KG1 (cell line): ENCODE data around the gene PARD6B.
A peak's percentile ranks its signal among the peaks of the same experiment; 100 is the strongest.
"Not testable (repeated sequence)": the region's sequence is repeated elsewhere in the genome, so short reads cannot be mapped to it uniquely, and the experiment has no call there.

Experiments
- DNase-seq: peaks from one replicate; lab custom pipeline; 2025; lab: John Stamatoyannopoulos, UW

Gene PARD6B

DNA sequence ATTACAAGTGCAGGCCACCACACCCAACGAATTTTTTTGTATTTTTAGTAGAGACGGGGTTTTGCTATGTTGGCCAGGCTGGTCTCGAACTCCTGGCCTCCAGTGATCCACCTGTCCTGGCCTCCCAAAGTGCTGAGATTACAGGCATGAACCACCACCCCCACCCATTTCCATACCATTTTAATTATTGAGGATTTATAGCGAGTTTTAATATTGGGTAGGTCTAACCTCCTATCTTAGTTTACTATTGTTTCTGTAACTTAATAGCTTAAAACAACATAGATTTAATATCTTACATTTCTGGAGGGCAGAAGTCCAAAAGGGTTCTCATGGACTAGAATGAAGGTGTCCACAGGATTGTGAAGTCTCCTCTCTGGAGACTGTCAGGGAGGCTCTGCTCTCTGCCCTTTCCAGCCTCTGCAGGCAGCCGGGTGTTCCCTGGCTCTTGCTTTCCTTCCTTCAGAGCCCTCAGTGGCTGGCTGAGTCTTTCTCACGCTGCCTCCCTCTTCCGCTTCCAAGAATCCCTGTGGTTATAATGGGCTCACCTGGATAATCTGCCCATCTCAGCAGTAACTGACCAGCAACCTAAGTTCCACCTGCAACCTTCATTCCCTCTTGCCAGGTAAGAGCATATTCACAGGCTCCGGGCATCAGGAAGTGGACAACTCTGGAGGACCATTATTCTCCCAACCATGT is 44.9 kb downstream of the PARD6B start:
- DNase-seq, result no peak

DNA sequence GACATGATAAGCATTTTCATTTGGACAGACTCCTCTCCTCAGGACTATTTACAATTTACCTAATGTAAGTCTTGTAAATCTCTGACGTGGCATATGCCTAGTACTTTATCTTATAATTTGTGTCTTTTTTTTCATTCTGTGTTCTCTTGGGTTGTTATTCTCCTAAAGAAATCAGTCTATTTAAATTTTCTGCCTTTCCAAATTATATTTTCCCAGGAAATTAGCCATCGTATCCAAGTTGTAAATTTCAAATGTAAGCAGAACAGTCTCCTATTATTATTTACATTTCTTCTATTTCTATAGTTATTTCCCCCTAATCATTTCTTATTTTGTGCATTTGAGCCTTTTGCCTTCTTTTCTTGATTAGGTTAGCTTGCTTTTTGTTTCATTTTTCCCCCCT is 46.0 kb downstream of the PARD6B start:
- DNase-seq, result no peak

DNA sequence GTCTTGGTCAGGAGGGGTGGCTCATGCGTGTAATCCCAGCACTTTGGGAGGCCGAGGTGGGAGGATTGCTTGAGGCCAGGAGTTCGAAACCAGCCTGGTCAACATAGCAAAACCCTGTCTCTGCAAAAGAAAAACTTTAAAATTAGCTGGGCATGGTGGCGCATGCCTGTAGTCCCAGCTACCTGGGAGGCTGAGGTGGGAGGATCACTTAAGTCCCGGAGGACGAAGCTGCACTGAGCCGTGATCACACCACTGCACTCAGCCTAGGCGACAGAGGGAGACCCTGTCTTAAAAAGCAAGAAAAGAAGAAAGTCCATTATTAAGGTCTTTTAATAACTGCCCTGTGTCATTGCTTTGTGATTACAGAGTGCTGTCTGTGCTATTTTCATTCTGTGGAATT is 47.6 kb downstream of the PARD6B start:
- DNase-seq, result not testable (repeated sequence)

DNA sequence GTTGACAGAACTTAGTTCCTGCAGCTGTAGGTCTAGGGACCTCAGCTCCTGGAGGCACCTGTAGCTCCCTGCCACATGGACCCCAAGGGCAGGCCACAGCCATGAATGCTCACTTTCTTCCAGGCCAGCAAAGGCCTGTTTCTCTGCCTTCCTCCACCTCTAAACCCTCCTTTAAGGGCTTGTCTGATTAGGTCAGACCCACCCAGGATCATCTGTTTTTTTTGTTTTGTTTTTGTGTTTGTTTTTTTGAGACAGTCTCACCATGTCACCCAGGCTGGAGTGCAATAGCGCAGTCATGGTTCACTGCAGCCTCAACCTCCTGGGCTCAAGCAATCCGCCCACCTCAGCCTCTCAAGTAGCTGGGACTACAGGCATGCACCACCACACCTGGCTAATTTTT is 52.0 kb downstream of the PARD6B start:
- no peak for DNase-seq

DNA sequence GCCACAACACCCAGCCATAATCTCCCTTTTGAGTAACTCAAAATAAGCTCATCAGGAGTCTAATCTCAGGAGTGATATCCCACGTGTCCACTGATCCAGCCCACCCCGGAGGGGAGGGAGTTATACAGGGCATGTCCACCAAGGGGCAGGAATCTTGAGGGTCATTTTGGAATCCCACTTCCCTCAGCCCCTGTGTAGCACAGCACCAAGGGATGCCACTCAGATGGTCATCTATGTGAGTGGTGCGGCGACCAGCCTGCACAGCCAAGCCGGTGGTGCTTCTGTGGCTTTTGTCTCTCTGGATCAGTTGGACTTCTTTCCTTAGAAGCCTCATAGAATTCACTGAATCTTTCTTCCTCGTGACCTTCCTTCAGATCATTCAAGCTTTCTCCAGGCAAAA is 52.5 kb downstream of the PARD6B start:
- DNase-seq, result no peak

DNA sequence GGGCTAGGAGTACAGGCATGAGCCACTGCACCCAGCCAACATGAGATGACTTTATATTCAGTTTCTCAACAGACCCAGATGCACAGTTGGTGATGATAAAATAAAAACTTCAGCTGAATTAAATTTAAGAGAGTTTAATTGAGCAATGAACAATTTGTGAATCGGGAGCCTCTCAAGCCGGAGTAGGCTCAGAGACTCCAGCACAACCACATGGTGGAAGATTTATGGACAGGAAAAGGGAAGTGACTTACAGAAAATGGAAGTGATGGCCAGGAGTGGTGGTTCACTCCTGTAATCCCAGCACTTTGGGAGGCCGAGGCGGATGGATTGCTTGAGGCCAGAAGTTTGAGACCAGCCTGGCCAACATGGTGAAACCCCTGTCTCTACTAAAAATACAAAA is 53.1 kb downstream of the PARD6B start:
- no peak for DNase-seq

DNA sequence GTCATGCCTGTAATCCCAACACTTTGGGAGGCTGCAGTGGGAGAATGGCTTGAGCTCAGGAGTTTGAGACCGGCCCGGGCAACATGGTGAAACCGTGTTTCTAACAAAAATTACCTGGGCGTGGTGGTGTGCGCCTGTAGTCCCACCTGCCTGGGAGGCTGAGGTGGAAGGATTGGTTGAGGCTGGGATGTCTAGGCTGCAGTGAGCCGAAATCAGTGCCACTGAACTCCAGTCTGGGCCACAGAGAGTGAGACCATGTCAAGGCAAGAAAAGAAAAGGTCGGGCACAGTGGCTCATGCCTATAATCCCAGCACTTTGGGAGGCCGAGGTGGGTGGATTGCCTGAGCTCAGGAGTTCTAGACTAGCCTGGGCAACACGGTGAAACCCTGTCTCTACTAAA is 55.3 kb downstream of the PARD6B start:
- no peak for DNase-seq

DNA sequence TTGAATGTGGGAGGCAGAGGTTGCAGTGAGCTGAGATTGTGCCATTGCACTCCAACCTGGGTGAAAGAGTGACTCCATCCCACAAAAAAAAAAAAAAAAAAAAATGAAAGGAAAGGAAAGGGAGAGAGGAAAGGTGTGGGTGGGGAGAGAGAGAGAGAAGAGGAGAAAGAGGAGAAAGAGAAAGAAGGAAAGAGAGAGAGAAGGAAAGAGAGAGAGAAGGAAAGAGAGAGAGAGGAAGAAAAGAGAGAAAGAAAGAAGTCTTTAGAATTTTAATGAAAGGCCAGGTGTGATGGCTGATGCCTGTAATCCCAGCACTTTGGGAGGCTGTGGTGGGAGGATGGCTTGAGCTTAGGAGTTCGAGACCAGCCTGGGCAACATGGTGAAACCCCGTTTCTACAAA is 55.8 kb downstream of the PARD6B start:
- no peak for DNase-seq

DNA sequence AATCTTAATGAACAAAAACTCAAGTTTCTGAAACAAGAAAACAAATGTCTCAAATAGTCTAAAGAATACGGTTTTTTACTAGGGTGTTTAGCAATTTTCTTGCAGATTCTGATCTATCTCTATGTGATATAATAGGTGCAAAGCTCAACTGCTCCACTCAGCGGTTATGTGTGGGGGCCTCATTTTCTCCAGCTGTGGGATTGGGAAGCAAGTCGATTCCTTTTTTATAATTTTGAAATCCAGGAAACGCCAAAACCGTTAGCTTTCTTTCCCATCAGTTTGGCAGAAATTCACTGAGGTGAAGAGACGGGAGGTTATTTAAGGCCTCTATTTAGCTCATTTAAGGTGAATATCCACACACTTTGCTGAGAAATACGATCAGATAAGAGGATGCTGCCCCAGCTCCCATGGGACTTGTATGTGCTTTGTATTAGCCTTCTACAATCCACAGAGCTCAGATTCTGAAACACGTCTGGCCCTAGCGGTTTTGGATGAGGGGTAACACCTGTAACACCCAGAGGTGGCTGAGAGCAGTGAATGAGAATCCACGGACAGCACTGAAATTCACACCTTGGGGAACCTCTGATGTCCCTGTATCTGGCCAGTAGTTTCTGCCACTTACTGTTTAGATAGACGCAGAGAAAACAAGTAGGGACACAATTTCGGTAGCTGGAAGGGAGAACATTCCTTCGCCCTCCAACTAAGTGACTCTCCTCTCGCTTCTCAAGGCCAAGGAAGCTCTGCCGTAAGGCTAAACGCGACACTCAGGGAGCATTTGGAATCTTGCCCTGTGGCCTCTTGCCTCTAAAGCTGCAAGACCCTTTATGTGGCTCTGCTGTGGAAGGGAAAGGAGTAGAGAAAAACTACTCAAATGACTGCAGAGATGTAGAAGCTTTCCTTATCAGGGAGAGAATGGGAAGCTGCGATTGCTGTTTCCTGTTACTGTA is 56.9 kb downstream of the PARD6B start:
- DNase-seq, result no peak

DNA sequence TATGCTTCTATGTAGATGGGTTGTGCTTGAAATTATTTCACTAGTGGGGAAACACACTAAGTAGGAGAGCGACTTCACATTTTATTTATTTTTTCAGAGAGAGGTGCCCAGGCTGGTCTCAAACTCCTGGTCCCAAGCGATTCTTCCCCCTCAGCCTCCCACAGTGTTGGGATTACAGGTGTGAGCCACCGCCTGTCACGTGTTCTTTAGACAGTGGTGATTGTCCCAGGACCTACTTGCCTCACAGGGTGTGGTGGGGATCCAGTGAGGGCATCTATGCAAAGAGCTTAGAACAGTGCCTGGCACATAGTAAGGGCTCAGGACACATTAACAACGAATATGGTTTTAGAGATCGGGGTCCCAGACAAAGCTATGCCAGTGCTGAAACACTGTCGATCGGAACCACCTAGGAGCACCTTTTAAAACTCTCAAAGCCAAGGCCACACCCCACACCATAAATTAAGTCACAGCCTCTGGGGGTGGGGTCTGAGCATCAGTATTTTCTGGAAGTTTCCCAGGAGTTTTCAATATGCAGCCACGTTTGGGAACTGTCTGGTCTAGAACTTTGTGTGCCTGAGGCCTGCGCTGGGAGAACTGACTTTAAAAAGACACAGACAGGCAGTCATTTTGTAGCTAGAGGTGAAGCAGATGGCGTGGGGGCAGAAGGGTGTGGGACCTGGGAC is 58.7 kb downstream of the PARD6B start:
- DNase-seq, result no peak

DNA sequence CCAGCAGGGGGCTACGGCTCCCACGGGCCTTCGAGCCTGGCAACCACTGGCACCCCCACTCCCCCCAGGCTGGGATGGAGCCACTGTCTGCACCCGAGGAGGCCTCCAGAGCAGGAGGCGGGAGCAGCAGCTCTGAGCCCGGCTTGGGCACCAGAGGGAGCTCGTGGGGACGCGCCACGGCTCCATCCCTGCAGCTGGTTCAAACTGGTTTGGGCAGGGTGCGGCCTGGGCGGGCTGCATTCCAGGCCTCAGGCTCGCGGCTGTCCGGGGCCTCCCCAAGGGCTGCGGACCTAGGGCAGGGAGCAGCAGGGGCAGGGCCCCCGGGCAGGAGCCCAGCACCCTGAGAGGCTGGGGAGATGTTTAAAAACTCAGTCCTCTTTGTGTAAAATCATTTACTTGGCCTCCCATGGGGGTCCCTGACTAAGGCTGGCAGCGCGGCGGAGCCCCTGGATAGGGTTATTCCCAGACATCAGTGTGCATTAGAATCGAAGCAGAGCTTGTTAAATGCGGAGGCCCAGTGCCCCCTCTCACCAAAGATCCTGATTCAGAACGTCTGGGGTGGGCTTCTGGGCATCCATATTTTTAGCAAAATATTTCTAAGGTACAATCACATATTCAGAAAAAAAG is 59.4 kb downstream of the PARD6B start:
- peak; percentile 46 for DNase-seq

DNA sequence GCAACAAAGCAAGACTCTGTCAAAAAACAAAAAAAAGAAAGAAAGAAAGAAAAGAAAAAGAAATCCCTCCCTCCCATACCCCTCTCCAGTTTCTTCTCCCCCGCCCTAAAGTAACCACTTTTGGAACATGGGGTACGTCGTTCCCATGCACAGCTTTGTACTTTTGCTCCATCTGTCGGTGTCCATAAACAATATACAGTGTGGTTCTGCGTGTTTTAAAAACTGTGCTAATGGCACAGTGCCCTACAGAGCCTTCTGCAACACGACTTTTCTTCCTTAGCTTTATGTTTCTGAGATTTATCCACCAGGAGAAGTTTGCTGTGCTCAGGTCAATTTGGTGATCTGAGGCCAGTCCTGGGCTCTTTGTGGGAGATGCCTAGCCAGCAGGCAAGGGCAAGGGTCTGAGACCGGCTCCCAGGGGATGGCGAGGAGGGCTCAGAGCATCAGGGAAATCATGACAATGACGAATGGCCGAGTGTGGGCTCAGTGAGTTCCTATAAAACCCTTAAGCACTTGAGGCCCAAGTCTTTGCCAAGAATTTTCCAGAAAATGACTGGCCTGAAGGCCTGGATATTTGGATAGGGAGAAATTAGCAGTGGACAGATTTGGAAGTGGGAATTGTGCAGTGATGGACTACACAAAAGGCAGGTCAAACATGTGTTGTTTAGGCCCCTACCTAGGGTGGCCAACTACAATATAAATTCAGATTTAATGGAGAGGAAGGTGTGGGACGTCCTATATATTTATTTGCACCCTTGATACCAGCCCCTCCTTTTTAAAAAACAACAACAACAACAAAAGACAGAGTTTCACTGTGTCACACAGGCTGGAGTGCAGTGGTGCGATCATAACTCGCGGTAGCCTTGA is 61.6 kb downstream of the PARD6B start:
- DNase-seq, result no peak

DNA sequence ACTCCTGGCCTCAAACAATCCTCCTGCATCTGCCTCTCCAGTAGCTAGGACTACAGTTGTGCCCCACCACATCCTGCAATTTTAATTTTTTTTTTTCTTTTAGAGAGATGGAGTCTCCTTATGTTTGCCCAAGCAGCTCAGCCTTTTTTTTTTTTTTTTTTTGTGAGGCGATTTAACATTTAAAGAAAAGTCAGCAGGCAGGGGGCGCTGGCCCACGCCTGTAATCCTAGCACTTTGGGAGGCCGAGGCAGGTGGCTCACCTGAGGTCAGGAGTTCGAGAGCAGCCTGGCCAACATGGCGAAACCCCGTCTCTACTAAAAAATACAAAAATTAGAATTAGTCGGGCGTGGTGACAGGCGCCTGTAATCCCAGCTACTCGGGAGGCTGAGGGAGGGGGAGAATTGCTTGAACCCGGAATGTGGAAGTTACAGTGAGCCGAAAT is 62.2 kb downstream of the PARD6B start:
- peak; percentile 18 for DNase-seq

DNA sequence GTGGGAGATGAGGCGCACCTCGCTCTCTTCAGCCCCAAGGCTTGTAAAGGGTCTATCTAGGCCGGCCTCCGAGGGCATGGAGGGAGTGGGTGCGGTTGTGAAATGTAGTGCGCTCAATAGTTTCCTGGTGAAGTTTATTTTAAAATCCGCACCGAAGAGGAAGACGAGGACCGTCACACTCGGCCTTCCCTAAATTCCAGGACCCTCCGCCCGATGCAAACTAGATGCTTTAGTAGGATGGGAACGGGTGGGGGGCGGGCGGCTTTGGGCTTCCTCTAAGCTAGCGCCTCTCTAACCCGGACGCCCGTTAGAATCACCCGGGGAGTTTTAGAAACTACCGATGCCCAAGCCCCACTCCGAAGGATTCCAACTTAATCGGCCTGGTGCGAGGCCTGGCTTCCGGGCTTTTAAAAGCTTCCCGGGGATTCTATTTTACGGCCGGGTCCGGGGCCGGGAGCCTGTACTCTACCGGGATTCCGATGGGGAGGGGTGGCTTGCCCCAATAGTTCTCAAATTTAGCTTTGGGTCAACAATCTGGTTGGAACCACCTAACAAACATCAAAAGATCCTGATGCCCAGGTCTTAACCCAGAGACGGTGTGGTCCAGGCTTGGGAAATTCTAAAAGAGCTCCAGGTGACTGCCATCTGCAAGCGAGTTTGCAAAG is 62.9 kb downstream of the PARD6B start:
- DNase-seq, result no peak

DNA sequence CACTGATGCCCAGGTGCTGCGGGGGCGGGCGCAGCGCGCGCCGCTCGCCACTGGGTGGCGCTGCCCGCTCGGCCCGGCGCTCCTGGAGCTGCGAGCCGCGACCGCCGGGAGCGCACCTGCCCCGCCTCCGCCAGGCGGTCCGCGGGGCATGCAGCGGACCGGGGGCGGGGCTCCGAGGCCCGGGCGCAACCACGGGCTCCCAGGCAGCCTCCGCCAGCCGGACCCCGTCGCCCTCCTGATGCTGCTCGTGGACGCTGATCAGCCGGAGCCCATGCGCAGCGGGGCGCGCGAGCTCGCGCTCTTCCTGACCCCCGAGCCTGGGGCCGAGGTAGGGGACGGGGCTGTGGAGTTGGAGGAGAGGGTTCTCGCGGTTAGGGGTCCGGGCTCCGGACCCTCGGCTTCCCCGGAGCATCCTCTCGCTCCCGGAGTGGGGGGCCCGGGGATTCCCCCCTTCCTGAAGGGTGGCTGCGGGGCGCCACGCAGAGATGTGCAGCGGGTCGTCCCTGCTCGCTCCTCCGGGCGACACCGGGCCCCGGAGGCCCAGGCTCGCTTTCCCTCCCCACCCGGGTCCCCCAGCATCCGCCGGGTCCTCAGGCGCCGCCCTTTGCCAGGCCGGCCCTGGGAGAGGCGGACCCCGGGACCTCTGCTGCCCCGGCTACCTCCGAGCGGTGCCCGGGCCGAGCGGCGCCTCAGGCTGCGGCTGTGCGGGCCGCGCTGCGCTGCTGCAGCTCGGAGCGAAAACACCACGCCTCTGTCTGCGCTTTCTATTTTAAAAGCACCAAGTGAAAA is 63.7 kb downstream of the PARD6B start, which contains the start of gene BCAS4:
TSS of gene BCAS4 (plus strand) at position 216 of the 789 bp plus-strand sequence. CDS start at position 239, 23 bp downstream.
- DNase-seq, result peak; percentile 40

DNA sequence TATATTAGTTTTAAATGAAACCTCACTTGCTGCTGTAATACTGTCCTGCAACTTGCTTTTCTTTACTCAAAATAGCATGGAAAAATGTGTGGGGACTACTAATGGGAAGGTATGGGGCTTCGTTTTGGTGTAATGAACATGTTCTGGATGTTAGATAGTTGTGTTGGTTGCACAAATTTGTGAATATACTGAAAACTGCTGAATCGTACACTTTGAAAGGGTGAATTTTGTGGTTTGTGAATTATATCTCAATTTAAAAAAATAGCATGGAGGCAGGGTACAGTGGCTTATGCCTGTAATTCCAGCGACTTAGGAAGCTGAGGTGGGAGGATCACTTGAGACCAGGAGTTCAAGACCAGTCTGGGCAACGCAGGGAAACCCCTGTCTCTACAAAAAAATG is 65.8 kb downstream of the PARD6B start:
- DNase-seq, result no peak

DNA sequence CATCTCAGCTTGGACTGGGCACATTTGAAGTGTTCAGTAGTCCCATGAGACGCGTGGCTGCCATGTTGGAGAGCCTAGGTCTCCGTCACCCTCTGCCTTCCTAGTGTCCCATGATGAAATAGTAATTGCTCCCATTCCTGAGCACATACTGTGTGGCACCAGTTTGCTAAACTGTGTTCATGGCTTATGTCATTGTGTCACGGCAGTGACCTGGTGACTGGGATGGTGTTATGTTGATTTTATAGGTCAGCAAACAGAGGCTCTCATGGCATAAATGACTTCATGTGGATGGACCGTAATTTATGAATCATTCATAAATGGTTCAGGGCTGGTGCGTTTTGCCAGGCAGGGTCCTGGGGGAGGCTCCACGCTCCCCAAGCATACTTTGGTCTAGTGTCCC is 67.3 kb downstream of the PARD6B start:
- DNase-seq, result no peak

DNA sequence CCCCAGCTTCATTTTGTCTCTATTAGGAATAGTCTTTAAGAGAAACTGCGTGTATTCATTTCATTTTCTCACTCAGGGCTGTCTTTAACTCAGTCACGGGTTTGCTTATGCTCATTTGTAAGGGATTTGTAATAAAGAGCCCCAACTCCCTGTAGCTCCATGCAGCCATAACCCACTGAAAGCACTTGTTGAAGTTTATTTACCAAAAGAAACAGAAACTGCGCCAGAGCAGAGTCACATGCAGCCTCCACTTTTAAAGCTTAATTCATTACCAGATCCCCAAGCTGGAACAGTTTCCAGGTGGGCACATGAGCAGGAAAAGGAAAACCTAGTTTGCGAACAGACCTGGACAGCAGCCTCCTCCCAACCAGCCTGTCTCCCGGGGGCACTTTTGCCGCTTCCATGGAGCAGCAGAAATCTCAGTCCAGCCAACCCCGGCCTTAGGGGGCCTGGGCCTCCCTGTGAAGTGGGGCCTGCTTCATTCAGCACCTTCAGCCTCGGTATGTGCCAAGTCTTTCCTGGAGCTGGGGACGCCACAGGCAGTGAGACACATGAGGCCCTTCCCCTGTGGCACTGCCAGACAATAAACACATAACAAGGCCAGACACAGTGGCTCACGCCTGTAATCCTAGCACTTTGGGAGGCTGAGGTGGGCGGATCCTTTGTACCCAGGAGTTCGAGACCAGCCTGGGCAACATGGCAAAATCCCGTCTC is 68.0 kb downstream of the PARD6B start:
- DNase-seq, result no peak
